Measurements from ENCODE around the gene TNS1.

DNA sequence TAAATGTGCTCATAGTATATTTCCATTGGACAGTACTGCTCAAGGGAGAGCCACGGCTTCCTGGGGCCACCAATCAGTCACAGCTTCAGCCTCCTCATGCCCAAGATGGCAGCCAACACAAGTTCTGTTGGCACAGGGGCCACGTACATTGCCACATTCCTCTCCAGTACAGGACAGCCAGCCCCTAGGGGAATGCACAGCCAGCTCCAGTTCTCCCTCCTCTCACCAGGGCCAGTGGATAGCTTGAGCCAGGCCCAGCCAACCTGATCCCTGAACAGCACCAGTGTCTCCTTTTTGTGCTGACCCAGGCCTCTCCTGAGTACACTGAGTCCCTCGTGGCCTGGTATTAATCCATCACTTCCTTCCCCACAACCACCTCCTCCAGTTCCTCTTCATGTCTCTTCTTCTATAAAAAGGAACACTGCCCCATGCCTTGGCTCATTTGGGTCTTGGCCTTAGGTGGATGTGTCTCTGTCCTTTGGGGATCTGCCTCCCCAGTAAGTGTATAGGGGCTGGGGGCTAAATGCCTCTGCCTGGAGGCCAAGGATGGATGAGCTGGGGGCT is 168.7 kb downstream of the TNS1 start:
- TF ChIP-seq CTCF (IDR thresholded peaks at IDR 0.05) (no peak), POLR2A (IDR thresholded peaks at IDR 0.05) (no peak)

Data from Peyer's patch (tissue), 4 donors.